T-helper 17 cell (primary cell): Measurements from ENCODE around the gene PRPF8. TPM values are rescaled to one million over a fixed set of nuclear protein-coding genes. Genes with fewer than 3 reads are reported as not detected.

Experiments
- ATAC-seq: fragments of 150-1000 bp; cut with Tn5 transposase; 2 replicates; pipeline ENCODE4 v1.10.0; 2021; ENCODE audit warnings: mild to moderate bottlenecking, moderate library complexity
- DNase-seq, 3 donors: peaks; one replicate each; pipeline versions ENCODE4 v3.0.0 to v3.0.0-alpha.2; 2020 to 2021
- H3K9me3 ChIP-seq: one replicate; pipeline ENCODE4 v1.7.0; 2013; ENCODE audit warnings: low read length, mild to moderate bottlenecking; ENCODE audit not compliant: control insufficient read depth, poor library complexity, severe bottlenecking
- H3K27ac Mint-ChIP-seq: one replicate; pipeline ENCODE4 v1.8.0; 2022; ENCODE audit warnings: mild to moderate bottlenecking, moderate library complexity, mixed read lengths
- H3K27me3 Mint-ChIP-seq: one replicate; pipeline ENCODE4 v1.8.0; 2022; ENCODE audit warnings: mixed read lengths
- H3K36me3 Mint-ChIP-seq: one replicate; pipeline ENCODE4 v1.8.0; 2022; ENCODE audit warnings: low read depth, mixed read lengths
- H3K4me1 Mint-ChIP-seq: one replicate; pipeline ENCODE4 v1.8.0; 2022; ENCODE audit warnings: mild to moderate bottlenecking, mixed read lengths
- H3K4me3 Mint-ChIP-seq: one replicate; pipeline ENCODE4 v1.8.0; 2022; ENCODE audit warnings: mild to moderate bottlenecking, moderate library complexity, mixed read lengths
- total RNA-seq, 4 donors: library from RNA in 2 of 4; stranded (reverse) in 2 of 4; gene quantifications; one replicate each; pipeline ENCODE4 v1.2.3 and lab custom pipeline; 2022 to 2026

The PRPF8 gene
- 100 to 1,000 TPM; 451 to 472 TPM for total RNA-seq
- total RNA-seq (lab: John Stamatoyannopoulos, UW), result 310 to 342 reads per million in 2 donors

DNA sequence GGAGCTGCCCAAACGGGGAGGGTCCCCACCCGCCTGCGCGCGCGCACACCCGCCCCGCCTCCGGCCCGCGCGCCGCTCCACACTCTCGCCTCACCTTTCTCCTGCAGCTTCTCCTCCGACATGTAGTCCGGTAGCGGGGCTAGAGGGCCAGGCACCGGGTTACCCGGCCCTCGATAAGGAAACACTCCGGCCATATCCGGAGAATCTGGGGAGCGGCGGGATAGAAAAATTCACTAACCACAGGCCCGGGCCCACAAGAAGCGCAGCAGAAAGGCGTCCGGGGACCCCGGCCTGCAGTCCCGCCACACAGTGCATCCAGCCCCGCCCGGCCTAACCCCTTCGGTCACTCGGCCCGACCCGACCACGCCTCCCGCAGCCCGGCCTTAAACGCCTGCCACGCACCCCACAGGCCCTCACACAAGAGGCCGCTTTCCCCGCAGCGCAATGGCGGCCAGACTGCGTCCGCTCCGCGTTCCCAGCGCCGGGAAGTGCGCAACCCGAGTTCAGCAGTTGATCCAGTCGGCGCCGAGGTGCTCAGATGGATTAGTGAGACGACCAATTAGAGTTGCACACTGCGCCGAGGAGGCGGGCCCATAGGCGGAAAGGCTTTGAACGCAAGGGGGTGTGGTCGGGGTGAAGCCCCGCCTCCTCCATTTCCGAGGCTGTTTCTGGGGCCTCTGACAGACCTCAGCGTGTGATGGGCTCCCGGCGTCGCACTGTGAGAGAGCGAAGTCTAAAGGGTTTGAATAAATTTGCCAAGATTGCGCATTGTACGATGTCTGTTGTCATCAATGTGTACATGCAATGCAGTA lies at the start of gene PRPF8:
TSS of gene PRPF8 (minus strand) at position 490 of the 812 bp plus-strand sequence. CDS start at position 194, 296 bp downstream.
- Mint-ChIP-seq H3K4me1 (peaks cover 35% of the 10 kb centered on the region), H3K27ac (peak within 1 kb of the TSS; percentile 97), H3K4me3 (peak within 1 kb of the TSS; percentile 99), H3K36me3 (peaks cover 17% of the 10 kb centered on the region), H3K27me3 (no peaks in the 10 kb centered on the region)
- ATAC-seq (peak; percentile 98), DNase-seq (peak; percentile 96 to 97 (median 97))
- H3K9me3 ChIP-seq, result no peaks in the 10 kb centered on the region

- Mint-ChIP-seq H3K4me1 (peaks cover 16% of the 10 kb centered on the region), H3K4me3 (no peak overlapping the region), H3K36me3 (peaks cover 6% of the 10 kb centered on the region), H3K27me3 (no peaks in the 10 kb centered on the region), H3K27ac (peak overlapping the region; percentile 88)
- no peak for DNase-seq
- no peak for ATAC-seq
- no peaks in the 10 kb centered on the region for H3K9me3 ChIP-seq
Observed at GRCh38 chr17:1733759-1734158, 49.1 kb upstream of the PRPF8 start.

DNA sequence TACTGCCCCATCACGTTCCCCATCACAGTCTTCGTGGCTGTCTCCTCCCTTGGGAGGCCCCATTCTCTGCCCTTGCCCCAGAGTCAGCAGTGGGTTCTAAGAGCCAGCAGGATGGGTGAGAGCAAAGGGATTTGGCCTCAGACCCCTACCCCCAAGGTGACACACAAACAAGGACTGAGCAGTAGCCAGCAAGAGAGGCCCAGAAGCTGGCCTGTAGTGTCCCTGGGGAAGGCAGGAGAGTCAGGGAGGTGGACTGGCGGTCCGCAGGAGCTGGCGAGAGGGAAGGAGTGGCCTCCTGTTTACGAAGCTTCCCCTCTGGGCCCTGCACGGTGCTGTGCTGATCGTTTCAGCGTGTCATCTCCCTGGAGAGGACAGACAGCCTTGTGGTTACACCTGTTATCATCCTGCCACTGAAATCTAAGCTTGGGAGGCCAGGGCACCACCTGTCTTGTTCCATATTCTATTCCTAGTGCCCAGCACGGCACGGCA lies 48.2 kb upstream of the PRPF8 start:
- ATAC-seq, result no peak
- no peaks in the 10 kb centered on the region for H3K27me3 Mint-ChIP-seq
- H3K27ac Mint-ChIP-seq, result no peak overlapping the region
- H3K4me3 Mint-ChIP-seq, result no peak overlapping the region
- H3K9me3 ChIP-seq, result no peaks in the 10 kb centered on the region
- H3K36me3 Mint-ChIP-seq, result peaks cover 8% of the 10 kb centered on the region
- no peak for DNase-seq
- peaks cover 22% of the 10 kb centered on the region for H3K4me1 Mint-ChIP-seq

DNA sequence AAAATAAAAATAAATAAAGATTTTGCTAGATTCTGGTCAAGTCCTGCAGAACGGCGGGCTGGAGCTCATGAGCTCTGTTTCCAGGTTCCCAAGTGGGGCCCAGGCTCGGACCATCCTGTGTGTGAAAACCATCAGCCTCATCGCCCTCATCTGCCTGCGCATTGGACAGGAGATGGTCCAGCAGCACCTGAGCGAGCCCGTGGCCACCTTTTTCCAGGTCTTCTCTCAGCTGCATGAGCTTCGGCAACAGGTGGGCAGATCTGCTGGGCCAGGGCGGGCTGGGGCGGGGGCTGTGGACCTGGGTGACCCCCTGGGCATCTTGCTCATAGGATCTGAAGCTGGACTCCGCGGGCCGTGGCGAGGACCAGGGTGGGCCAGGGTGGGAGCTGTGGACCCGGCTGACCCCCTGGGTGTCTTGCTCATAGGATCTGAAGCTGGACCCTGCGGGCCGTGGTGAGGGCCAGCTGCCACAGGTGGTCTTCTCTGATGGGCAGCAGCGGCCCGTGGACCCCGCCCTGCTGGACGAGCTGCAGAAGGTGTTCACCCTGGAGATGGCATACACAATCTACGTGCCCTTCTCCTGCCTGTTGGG lies 47.7 kb upstream of the PRPF8 start:
- Mint-ChIP-seq H3K27ac (no peak overlapping the region), H3K4me3 (no peak overlapping the region), H3K36me3 (peaks cover 8% of the 10 kb centered on the region), H3K4me1 (peaks cover 22% of the 10 kb centered on the region), H3K27me3 (no peaks in the 10 kb centered on the region)
- H3K9me3 ChIP-seq, result no peaks in the 10 kb centered on the region
- no peak for DNase-seq
- ATAC-seq, result no peak

GRCh38 chr17:1731194-1731506 lies 46.5 kb upstream of the PRPF8 start:
- peaks cover 8% of the 10 kb centered on the region for H3K36me3 Mint-ChIP-seq
- no peak overlapping the region for H3K27ac Mint-ChIP-seq
- DNase-seq (no peak), ATAC-seq (no peak)
- H3K4me3 Mint-ChIP-seq, result no peak overlapping the region
- H3K4me1 Mint-ChIP-seq, result peaks cover 17% of the 10 kb centered on the region
- H3K27me3 Mint-ChIP-seq, result no peaks in the 10 kb centered on the region
- H3K9me3 ChIP-seq, result no peaks in the 10 kb centered on the region

DNA sequence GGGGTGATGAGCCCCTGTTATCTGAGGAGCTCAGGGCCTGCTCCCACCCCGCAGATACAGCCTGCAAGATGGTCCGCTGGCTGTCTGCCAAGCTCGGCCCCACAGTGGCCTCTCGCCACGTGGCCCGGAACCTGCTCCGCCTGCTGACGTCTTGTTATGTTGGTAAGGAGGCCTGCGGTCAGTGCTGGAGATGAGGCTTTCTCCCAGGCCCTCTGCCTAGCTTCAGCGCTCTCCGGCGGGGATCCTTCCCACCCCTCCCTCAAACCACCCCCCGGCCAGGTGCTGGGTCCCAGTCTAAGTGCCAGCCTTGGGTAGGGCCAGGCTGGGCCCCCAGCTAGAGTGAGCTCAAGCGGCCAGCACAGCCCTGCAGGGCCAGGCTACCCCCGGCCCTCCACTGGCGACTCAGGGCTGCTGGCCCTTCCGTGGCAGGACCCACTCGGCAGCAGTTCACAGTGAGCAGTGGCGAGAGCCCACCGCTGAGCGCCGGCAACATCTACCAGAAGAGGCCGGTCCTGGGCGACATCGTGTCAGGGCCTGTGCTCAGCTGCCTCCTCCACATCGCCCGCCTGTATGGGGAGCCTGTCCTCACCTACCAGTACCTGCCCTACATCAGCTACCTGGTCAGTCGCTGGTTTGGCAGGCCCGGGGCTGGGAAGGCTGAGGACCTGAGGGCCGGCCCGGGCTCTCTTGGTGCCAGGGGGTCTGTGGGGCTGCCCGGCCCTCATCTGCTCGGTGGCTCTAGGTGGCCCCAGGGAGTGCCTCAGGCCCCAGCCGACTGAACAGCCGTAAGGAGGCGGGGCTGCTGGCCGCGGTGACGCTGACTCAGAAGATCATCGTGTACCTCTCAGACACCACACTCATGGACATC lies 45.9 kb upstream of the PRPF8 start:
- DNase-seq, result no peak
- Mint-ChIP-seq H3K36me3 (peaks cover 9% of the 10 kb centered on the region), H3K27me3 (no peaks in the 10 kb centered on the region), H3K4me3 (no peak overlapping the region), H3K4me1 (peaks cover 19% of the 10 kb centered on the region), H3K27ac (no peak overlapping the region)
- H3K9me3 ChIP-seq, result no peaks in the 10 kb centered on the region
- ATAC-seq, result no peak

DNA sequence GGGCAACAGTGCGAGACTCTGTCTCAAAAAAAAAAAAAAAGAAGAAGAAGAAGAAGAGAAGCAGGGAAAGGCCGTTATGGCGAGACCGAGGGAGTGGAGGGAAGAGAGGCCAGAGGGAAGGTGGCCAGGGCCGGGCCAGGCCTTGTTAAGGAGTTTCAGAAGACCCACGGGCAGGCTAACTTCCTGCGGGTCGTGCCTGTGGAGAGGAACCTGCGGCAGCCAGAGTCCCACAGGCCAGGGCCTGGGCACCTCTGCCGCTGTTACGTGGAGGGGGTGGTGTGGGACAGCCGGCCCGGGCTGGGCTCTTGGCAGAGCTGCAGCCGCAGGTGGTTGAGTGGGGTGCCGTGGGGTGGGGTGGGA lies 45.3 kb upstream of the PRPF8 start:
- peaks cover 22% of the 10 kb centered on the region for H3K4me1 Mint-ChIP-seq
- H3K27me3 Mint-ChIP-seq, result no peaks in the 10 kb centered on the region
- peak overlapping the region; percentile 41 for H3K27ac Mint-ChIP-seq
- ATAC-seq (no peak), DNase-seq (no peak)
- H3K36me3 Mint-ChIP-seq, result peaks cover 9% of the 10 kb centered on the region
- H3K9me3 ChIP-seq, result no peaks in the 10 kb centered on the region
- no peak overlapping the region for H3K4me3 Mint-ChIP-seq

- H3K9me3 ChIP-seq, result no peaks in the 10 kb centered on the region
- Mint-ChIP-seq H3K4me3 (peak overlapping the region; percentile 52), H3K36me3 (peaks cover 6% of the 10 kb centered on the region), H3K27me3 (no peaks in the 10 kb centered on the region), H3K4me1 (peaks cover 20% of the 10 kb centered on the region), H3K27ac (peak overlapping the region; percentile 24)
- ATAC-seq, result no peak
- no peak for DNase-seq
Observed at GRCh38 chr17:1727876-1728630, 43.4 kb upstream of the PRPF8 start.

DNA sequence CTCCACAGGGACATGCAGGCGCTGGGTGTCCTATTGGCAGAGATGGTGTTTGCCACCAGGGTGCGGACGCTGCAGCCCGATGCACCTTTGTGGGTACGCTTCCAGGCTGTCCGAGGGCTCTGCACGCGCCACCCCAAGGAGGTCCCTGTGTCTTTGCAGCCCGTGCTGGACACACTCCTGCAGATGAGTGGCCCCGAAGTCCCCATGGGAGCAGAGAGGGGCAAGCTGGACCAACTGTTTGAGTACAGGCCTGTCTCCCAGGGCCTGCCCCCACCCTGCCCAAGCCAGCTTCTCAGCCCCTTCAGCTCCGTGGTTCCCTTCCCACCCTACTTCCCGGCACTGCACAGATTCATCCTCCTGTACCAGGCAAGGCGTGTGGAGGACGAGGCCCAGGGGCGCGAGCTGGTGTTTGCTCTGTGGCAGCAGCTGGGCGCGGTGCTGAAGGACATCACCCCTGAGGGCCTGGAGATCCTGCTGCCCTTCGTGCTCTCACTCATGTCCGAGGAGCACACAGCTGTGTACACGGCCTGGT lies 42.7 kb upstream of the PRPF8 start:
- H3K4me3 Mint-ChIP-seq, result no peak overlapping the region
- peaks cover 6% of the 10 kb centered on the region for H3K36me3 Mint-ChIP-seq
- DNase-seq (no peak), ATAC-seq (no peak)
- peak overlapping the region; percentile 24 for H3K27ac Mint-ChIP-seq
- peaks cover 24% of the 10 kb centered on the region for H3K4me1 Mint-ChIP-seq
- no peaks in the 10 kb centered on the region for H3K27me3 Mint-ChIP-seq
- H3K9me3 ChIP-seq, result no peaks in the 10 kb centered on the region

DNA sequence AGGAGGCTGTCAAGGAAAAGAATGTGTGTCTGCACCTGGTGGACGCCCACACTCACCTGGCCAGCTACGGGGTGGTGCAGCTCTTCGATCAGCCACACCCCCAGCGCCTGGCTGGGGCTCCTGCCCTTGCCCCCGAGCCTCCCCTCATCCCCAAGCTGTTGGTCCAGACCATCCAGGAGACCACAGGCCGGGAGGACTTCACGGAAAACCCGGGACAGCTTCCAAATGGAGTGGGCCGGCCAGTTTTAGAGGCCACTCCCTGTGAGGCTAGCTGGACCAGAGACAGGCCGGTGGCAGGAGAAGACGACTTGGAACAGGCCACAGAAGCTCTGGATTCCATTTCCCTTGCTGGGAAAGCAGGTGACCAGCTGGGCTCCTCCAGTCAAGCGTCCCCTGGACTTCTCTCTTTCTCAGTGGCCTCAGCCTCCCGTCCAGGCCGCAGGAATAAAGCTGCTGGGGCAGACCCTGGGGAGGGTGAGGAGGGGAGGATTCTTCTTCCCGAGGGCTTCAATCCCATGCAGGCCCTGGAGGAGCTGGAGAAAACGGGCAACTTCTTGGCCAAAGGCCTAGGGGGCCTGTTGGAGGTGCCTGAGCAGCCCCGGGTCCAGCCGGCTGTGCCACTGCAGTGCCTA lies 42.1 kb upstream of the PRPF8 start:
- peaks cover 24% of the 10 kb centered on the region for H3K4me1 Mint-ChIP-seq
- ATAC-seq, result no peak
- H3K4me3 Mint-ChIP-seq, result peak overlapping the region; percentile 71

GRCh38 chr17:1725642-1726511 lies 41.2 kb upstream of the PRPF8 start:
- Mint-ChIP-seq H3K27me3 (no peaks in the 10 kb centered on the region), H3K4me3 (peak overlapping the region; percentile 89), H3K4me1 (peaks cover 24% of the 10 kb centered on the region), H3K27ac (peak overlapping the region; percentile 84), H3K36me3 (peaks cover 6% of the 10 kb centered on the region)
- ATAC-seq (no peak), DNase-seq (no peak)
- H3K9me3 ChIP-seq, result no peaks in the 10 kb centered on the region

More for the DNA sequence above, 42.1 kb upstream of the PRPF8 start:
- peaks cover 6% of the 10 kb centered on the region for H3K36me3 Mint-ChIP-seq
- DNase-seq, result no peak
- H3K9me3 ChIP-seq, result no peaks in the 10 kb centered on the region
- H3K27ac Mint-ChIP-seq, result peak overlapping the region; percentile 24
- H3K27me3 Mint-ChIP-seq, result no peaks in the 10 kb centered on the region
